ENCODE data around the gene CEACAM5. TPM values are rescaled to one million over a fixed set of nuclear protein-coding genes. Genes with fewer than 3 reads are reported as not detected.

Gene CEACAM5
- total RNA-seq, 1 experiment from 2014 or later = 1.3 TPM

DNA sequence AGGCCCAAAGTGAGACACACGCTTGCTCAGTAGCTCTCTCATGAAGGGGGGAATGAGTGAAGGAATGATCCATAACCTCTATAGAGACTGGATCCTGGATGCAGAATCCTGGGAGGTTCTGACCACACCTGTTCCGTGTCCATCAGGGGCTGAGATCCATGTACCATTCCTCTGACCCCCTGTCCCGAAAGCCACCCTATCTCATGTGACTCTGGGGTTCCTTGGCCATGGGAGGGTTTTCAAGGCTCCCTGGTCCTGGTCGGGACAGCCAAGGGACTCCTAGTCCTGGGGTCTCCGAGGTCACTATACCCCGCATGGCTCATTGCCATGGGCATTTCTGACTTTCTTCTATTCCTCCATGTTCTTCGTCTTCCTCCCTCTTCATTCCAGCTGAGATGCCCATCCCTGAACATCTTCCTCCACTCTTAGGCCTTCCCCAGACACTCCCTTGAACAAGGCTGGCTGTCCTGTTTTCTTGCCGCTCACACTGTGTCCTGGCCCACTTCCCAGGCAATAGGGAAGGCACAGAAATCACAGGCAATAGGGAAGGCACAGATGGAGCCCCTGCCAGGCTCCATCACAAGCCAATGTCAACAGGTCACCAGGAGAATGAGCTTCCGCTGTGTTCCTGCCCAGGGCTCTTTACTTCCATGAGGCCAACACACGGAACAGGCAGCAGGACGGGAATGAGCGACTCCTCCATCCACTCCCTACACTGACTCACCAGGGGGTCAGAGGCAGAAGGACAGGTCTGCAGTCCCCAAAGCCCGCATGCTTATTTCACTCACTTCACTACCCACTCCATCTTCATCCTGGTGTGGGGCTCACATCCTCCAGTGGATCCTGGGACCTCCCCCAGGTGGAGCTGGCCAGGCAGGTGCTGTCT, 3.2 kb downstream of the CEACAM5 start:
- no peaks in the 10 kb centered on the region for H3K27me3 Mint-ChIP-seq (ENCODE audit: insufficient read depth, unreplicated experiment)
- Histone ChIP-seq H3K4me3 (ENCODE audit: low read depth, low read length) (no peak overlapping the region), H3K27me3 (replicated peaks; ENCODE audit: control insufficient read depth, insufficient read depth, low read length) (no peaks in the 10 kb centered on the region), H3K4me1 (no peaks in the 10 kb centered on the region), H3K9me3 (no peaks in the 10 kb centered on the region), H3K36me3 (ENCODE audit: control insufficient read depth, insufficient read depth, low read length) (no peaks in the 10 kb centered on the region)
- no peaks in the 10 kb centered on the region for H3K9me3 Mint-ChIP-seq (ENCODE audit: unreplicated experiment)
- no peak overlapping the region for H3K4me3 Mint-ChIP-seq (ENCODE audit: unreplicated experiment)
- ChIA-PET CTCF (no interaction called here), POLR2A (no interaction called here)
- H3K36me3 Mint-ChIP-seq (ENCODE audit: insufficient read depth, unreplicated experiment) = peaks cover 5% of the 10 kb centered on the region
- peaks cover 7% of the 10 kb centered on the region for H3K4me1 Mint-ChIP-seq (ENCODE audit: low read depth, unreplicated experiment)
- no TSS peak for BruUV-seq (replicated peaks)
- DNase-seq = no peak
- intact Hi-C loops (cut with micrococcal nuclease; ENCODE audit: unreplicated experiment) = no loop called here
- H3K27ac Mint-ChIP-seq (ENCODE audit: unreplicated experiment) = no peak overlapping the region
- TF ChIP-seq, protein P1, sequence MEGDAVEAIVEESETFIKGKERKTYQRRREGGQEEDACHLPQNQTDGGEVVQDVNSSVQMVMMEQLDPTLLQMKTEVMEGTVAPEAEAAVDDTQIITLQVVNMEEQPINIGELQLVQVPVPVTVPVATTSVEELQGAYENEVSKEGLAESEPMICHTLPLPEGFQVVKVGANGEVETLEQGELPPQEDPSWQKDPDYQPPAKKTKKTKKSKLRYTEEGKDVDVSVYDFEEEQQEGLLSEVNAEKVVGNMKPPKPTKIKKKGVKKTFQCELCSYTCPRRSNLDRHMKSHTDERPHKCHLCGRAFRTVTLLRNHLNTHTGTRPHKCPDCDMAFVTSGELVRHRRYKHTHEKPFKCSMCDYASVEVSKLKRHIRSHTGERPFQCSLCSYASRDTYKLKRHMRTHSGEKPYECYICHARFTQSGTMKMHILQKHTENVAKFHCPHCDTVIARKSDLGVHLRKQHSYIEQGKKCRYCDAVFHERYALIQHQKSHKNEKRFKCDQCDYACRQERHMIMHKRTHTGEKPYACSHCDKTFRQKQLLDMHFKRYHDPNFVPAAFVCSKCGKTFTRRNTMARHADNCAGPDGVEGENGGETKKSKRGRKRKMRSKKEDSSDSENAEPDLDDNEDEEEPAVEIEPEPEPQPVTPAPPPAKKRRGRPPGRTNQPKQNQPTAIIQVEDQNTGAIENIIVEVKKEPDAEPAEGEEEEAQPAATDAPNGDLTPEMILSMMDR (IDR thresholded peaks at IDR 0.05; ENCODE audit: insufficient read depth in 1 of 2, low read depth in 1 of 2, low read length in 1 of 2, severe bottlenecking in 1 of 2, unreplicated experiment in 1 of 2) = no peak

DNA sequence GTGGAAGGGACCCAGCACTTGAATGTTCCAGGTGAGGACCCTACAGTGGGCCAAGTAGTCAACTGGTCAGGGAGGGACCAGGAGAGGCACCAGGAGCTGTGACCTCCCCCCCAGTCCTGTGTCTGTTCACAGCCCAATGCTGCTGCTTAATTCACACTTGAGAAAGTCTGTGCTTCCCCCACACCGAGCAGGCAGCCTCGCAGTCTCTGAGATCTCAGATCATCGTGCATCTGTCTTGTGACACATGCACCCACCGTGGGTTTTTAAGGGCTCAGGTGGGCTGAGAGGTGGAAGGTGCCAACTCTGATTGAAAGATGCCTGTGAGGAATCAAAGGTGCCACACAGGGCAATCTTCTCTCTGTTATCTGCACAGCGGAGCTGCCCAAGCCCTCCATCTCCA, 6.2 kb downstream of the CEACAM5 start:
- H3K27me3 ChIP-seq (replicated peaks; ENCODE audit: control insufficient read depth, insufficient read depth, low read length) = no peaks in the 10 kb centered on the region
- no peaks in the 10 kb centered on the region for H3K36me3 ChIP-seq (ENCODE audit: control insufficient read depth, insufficient read depth, low read length)
- ChIA-PET CTCF (no interaction called here), POLR2A (no interaction called here)
- intact Hi-C loops (cut with micrococcal nuclease; ENCODE audit: unreplicated experiment) = no loop called here
- TF ChIP-seq, protein P1 (IDR thresholded peaks at IDR 0.05; ENCODE audit: insufficient read depth in 1 of 2, low read depth in 1 of 2, low read length in 1 of 2, severe bottlenecking in 1 of 2, unreplicated experiment in 1 of 2) = no peak
- H3K4me3 ChIP-seq (ENCODE audit: low read depth, low read length) = no peak overlapping the region
- Mint-ChIP-seq H3K27ac (ENCODE audit: unreplicated experiment) (no peak overlapping the region), H3K27me3 (ENCODE audit: insufficient read depth, unreplicated experiment) (no peaks in the 10 kb centered on the region), H3K36me3 (ENCODE audit: insufficient read depth, unreplicated experiment) (no peaks in the 10 kb centered on the region), H3K4me1 (ENCODE audit: low read depth, unreplicated experiment) (no peaks in the 10 kb centered on the region), H3K4me3 (ENCODE audit: unreplicated experiment) (no peak overlapping the region), H3K9me3 (ENCODE audit: unreplicated experiment) (no peaks in the 10 kb centered on the region)
- no TSS peak for BruUV-seq (replicated peaks)
- H3K4me1 ChIP-seq = no peaks in the 10 kb centered on the region
- DNase-seq = no peak
- H3K9me3 ChIP-seq = no peaks in the 10 kb centered on the region

DNA sequence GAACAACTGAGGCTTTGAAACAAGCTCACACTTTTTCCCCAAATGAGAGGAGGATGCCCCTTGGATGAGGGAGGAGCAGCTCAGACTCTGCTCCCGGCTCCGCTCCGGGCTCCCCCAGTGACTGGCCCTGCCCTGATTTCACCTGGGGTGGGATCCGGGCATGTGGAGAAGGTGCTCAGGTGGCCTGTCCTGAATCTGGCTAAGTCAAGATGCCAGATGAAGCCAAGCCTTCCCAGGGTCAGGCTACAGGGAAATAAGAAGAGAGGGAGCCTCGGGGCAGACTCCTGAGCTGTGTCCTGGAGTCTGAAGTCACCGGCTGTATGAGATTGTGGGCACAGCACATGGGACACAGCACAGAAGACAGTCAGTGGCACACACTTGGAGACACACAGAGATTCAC, 10.3 kb downstream of the CEACAM5 start:
- Histone ChIP-seq H3K27me3 (replicated peaks; ENCODE audit: control insufficient read depth, insufficient read depth, low read length) (no peaks in the 10 kb centered on the region), H3K4me1 (no peaks in the 10 kb centered on the region), H3K4me3 (ENCODE audit: low read depth, low read length) (no peak overlapping the region), H3K36me3 (ENCODE audit: control insufficient read depth, insufficient read depth, low read length) (no peaks in the 10 kb centered on the region), H3K9me3 (no peaks in the 10 kb centered on the region)
- Mint-ChIP-seq H3K4me1 (ENCODE audit: low read depth, unreplicated experiment) (no peaks in the 10 kb centered on the region), H3K27me3 (ENCODE audit: insufficient read depth, unreplicated experiment) (no peaks in the 10 kb centered on the region), H3K27ac (ENCODE audit: unreplicated experiment) (no peak overlapping the region), H3K9me3 (ENCODE audit: unreplicated experiment) (no peaks in the 10 kb centered on the region), H3K36me3 (ENCODE audit: insufficient read depth, unreplicated experiment) (no peaks in the 10 kb centered on the region), H3K4me3 (ENCODE audit: unreplicated experiment) (no peak overlapping the region)
- BruUV-seq (replicated peaks) = no TSS peak
- DNase-seq = no peak
- TF ChIP-seq, protein P1 (IDR thresholded peaks at IDR 0.05; ENCODE audit: insufficient read depth in 1 of 2, low read depth in 1 of 2, low read length in 1 of 2, severe bottlenecking in 1 of 2, unreplicated experiment in 1 of 2) = no peak
- intact Hi-C loops (cut with micrococcal nuclease; ENCODE audit: unreplicated experiment) = no loop called here
- POLR2A ChIA-PET = interaction anchor here (0.6 kb wide), 1 partner anchor 19 kb away, joined by 3 read pairs; no protein-coding TSS in a partner anchor
- CTCF ChIA-PET = interaction anchor here (1.4 kb wide), 1 partner anchor 77 kb away, joined by 3 read pairs; no protein-coding TSS in a partner anchor
